ENCODE results near the gene TRMT61B.

The TRMT61B gene

DNA sequence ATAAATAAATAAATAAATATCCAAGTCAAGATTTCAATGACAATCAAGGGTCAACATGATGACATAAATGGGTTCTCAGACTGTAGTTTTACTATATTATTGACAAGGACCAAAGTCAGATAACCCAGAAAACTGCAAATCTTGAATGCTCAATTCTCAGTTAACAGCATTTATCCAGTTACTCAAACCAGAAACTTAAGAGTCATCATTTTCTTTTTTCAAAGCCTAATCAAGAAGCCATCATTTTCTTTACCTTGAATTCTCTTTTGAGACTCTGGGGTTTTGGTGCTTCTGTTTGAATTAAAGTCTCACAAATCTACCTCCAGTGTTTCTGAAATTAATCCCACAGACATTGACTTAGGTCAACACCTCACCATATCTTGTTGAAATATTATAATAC is 14.1 kb downstream of the TRMT61B start:
- Histone ChIP-seq H3K27me3 (ENCODE audit: control insufficient read depth, insufficient read depth, low read length) (no peaks in the 10 kb centered on the region), H3K9me3 (ENCODE audit: control insufficient read depth, insufficient read depth, low read depth, low read length) (no peaks in the 10 kb centered on the region), H3K36me3 (ENCODE audit: control insufficient read depth, insufficient read depth, low read length) (peaks cover 29% of the 10 kb centered on the region), H3K4me3 (ENCODE audit: low read depth, low read length) (no peak overlapping the region), H3K4me1 (ENCODE audit: control insufficient read depth, insufficient read depth, low read length) (no peaks in the 10 kb centered on the region), H3K27ac (ENCODE audit: low read depth, low read length) (no peak overlapping the region), H3K9ac (ENCODE audit: low read length) (no peak overlapping the region)

DNA sequence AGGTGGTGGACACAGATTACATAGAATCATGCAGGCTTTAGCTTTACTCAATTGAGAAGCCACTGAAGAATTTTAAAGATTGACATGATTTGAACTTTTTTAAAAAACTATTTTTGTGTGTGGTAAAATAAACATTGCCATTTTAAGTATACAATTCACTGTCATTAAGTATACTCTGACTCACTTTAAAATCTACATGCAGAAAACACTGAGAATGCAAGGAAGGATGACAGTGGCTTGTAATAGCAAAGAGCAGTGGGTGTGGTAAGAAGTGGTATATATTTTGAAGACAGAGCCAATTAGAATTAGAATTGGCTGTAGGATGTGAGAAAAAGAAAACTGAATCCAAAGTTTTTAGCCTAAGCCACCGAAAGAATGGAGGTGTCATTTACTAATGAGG is 14.9 kb downstream of the TRMT61B start:
- Histone ChIP-seq H3K4me1 (ENCODE audit: control insufficient read depth, insufficient read depth, low read length) (no peaks in the 10 kb centered on the region), H3K9ac (ENCODE audit: low read length) (no peak overlapping the region), H3K9me3 (ENCODE audit: control insufficient read depth, insufficient read depth, low read depth, low read length) (no peaks in the 10 kb centered on the region), H3K27me3 (ENCODE audit: control insufficient read depth, insufficient read depth, low read length) (no peaks in the 10 kb centered on the region), H3K27ac (ENCODE audit: low read depth, low read length) (no peak overlapping the region), H3K4me3 (ENCODE audit: low read depth, low read length) (no peak overlapping the region), H3K36me3 (ENCODE audit: control insufficient read depth, insufficient read depth, low read length) (peaks cover 22% of the 10 kb centered on the region)

DNA sequence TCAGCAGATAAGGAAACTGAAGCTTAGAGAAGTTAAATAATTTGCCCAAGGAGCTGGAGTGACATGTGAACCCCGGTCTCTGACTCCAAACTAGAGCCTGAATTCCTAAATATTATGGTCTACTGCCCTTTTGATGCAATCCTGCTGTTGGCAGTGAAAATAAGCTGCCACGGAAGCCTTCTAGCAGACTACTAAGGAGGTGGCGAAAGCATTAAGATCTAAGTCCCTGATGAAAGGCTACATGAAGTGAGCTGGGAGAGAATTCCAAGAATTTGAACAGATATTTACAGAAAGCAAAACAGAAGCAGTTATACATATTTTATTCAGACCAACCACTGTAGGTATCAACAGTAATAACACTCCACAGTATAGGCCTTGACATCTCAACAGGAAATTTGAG is 28.1 kb downstream of the TRMT61B start:
- no peak overlapping the region for H3K4me3 ChIP-seq (ENCODE audit: low read depth, low read length)
- no peaks in the 10 kb centered on the region for H3K36me3 ChIP-seq (ENCODE audit: control insufficient read depth, insufficient read depth, low read length)
- no peak overlapping the region for H3K9ac ChIP-seq (ENCODE audit: low read length)
- H3K27me3 ChIP-seq (ENCODE audit: control insufficient read depth, insufficient read depth, low read length) = no peaks in the 10 kb centered on the region
- no peaks in the 10 kb centered on the region for H3K9me3 ChIP-seq (ENCODE audit: control insufficient read depth, insufficient read depth, low read depth, low read length)
- H3K27ac ChIP-seq (ENCODE audit: low read depth, low read length) = no peak overlapping the region
- no peaks in the 10 kb centered on the region for H3K4me1 ChIP-seq (ENCODE audit: control insufficient read depth, insufficient read depth, low read length)

DNA sequence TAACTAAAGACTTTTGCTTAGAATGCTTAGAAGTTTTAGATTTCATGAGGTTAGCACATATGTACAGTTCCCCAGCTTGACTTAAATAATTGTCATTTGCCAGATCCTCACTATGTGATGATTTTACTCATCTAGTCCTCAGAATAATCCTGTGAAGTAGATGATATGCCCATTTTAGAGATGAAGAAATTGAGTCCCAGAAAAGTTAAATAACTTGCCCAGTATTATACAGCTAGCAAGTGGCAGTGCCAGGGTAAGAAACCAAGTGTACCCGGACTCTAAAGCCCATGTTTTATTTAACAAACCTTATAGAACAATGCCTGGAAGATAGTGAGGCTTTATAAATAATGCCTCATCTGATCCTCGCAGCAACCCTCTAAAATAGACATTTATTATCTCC is 31.1 kb downstream of the TRMT61B start:
- Histone ChIP-seq H3K27me3 (ENCODE audit: control insufficient read depth, insufficient read depth, low read length) (no peaks in the 10 kb centered on the region), H3K4me3 (ENCODE audit: low read depth, low read length) (no peak overlapping the region), H3K36me3 (ENCODE audit: control insufficient read depth, insufficient read depth, low read length) (no peaks in the 10 kb centered on the region), H3K9me3 (ENCODE audit: control insufficient read depth, insufficient read depth, low read depth, low read length) (no peaks in the 10 kb centered on the region), H3K27ac (ENCODE audit: low read depth, low read length) (no peak overlapping the region), H3K4me1 (ENCODE audit: control insufficient read depth, insufficient read depth, low read length) (no peaks in the 10 kb centered on the region), H3K9ac (ENCODE audit: low read length) (no peak overlapping the region)

DNA sequence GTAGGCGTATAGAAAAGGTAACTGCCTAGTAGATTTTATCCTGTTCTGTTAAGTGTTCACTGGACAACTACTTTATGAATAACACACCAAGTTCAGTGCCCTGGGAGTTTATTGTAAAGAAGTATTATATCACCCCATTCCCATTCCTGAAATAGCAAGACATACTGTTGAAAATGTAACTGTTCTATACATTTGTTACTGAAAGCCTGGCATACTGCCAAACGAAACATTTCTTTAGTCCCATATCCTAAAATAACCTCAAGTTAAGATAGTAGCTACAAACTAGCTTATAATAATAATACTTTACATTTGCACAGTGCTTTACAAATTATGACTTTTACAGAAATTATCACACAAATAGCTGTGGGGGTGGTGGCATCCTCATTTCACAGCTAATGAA is 34.3 kb downstream of the TRMT61B start:
- H3K27ac ChIP-seq (ENCODE audit: low read depth, low read length) = no peak overlapping the region
- H3K4me1 ChIP-seq (ENCODE audit: control insufficient read depth, insufficient read depth, low read length) = no peaks in the 10 kb centered on the region
- H3K9me3 ChIP-seq (ENCODE audit: control insufficient read depth, insufficient read depth, low read depth, low read length) = no peaks in the 10 kb centered on the region
- no peaks in the 10 kb centered on the region for H3K27me3 ChIP-seq (ENCODE audit: control insufficient read depth, insufficient read depth, low read length)
- H3K9ac ChIP-seq (ENCODE audit: low read length) = no peak overlapping the region
- H3K4me3 ChIP-seq (ENCODE audit: low read depth, low read length) = no peak overlapping the region
- H3K36me3 ChIP-seq (ENCODE audit: control insufficient read depth, insufficient read depth, low read length) = no peaks in the 10 kb centered on the region

DNA sequence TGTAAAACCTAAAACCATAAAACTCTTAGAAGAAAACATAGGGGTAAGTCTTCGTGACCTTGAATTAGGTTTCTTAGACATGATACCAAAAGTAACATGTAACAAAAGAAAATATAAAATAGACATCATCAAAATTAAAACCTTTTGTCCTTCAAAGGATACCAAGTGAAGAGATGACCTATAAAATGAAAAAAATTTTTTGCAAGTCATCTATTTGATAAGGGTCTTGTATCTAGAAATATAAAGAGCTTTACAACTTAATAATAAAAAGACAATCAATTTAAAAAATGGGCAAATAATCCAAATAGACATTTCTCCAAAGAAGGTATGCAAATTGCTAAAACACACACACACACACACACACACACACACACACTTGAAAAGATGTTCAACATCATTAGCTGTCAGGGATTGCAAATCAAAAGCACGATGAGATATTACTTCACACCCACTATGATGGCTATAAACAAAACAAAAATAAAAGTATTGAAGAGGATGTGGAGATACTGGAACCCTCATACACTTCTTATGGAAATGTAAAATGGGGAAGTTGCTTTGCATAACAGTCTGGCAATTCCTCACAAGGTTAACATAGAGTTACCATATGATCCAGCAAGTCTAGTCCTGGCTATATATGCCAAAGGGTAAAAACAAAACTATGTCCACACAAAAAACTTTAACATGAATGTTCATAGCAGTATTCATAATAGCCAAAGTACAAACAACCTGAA is 36.2 kb downstream of the TRMT61B start:
- Histone ChIP-seq H3K9ac (ENCODE audit: low read length) (no peak overlapping the region), H3K4me1 (ENCODE audit: control insufficient read depth, insufficient read depth, low read length) (no peaks in the 10 kb centered on the region), H3K27ac (ENCODE audit: low read depth, low read length) (no peak overlapping the region), H3K27me3 (ENCODE audit: control insufficient read depth, insufficient read depth, low read length) (no peaks in the 10 kb centered on the region), H3K4me3 (ENCODE audit: low read depth, low read length) (no peak overlapping the region), H3K36me3 (ENCODE audit: control insufficient read depth, insufficient read depth, low read length) (no peaks in the 10 kb centered on the region), H3K9me3 (ENCODE audit: control insufficient read depth, insufficient read depth, low read depth, low read length) (no peaks in the 10 kb centered on the region)

DNA sequence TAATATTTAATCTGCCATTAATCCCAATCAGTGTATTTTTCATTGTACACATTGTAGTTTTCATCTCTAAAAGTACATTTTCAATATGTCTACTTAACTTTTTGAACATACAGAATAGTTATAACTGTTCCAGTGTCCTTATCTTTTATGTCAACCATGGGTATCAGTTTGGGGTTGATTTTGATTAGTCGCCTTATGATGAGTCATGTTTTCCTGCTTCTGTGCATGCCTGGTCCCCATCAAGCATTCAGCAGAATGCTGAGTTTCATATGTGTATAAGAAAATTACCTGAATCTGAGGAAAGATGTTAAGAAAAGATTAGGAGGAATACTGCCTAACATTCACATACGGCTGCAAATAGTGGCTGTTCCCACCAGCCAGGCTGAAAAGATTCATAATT is 41.7 kb downstream of the TRMT61B start:
- no peak overlapping the region for H3K27ac ChIP-seq (ENCODE audit: low read depth, low read length)
- no peak overlapping the region for H3K4me3 ChIP-seq (ENCODE audit: low read depth, low read length)
- no peaks in the 10 kb centered on the region for H3K36me3 ChIP-seq (ENCODE audit: control insufficient read depth, insufficient read depth, low read length)
- H3K4me1 ChIP-seq (ENCODE audit: control insufficient read depth, insufficient read depth, low read length) = no peaks in the 10 kb centered on the region
- H3K9me3 ChIP-seq (ENCODE audit: control insufficient read depth, insufficient read depth, low read depth, low read length) = no peaks in the 10 kb centered on the region
- H3K27me3 ChIP-seq (ENCODE audit: control insufficient read depth, insufficient read depth, low read length) = no peaks in the 10 kb centered on the region
- H3K9ac ChIP-seq (ENCODE audit: low read length) = no peak overlapping the region

DNA sequence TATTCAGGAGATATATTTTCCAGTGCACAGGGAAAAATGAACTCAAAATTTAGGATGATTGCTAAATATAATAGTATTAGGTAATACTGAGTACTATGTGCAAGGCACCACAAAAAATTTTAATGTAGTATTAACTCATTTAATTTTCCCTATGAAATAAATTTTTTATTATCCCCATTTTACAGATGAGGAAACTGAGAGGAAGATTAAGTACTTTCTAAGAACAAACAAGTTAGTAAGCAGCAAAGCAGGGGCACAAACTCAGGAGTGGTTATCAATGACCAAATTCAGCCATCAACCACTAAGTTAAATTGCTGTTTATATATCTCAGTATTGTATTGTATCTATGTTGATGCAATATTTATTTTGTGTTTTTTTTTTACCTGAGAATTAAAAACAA is 45.2 kb downstream of the TRMT61B start:
- Histone ChIP-seq H3K27ac (ENCODE audit: low read depth, low read length) (no peak overlapping the region), H3K36me3 (ENCODE audit: control insufficient read depth, insufficient read depth, low read length) (no peaks in the 10 kb centered on the region), H3K27me3 (ENCODE audit: control insufficient read depth, insufficient read depth, low read length) (no peaks in the 10 kb centered on the region), H3K9me3 (ENCODE audit: control insufficient read depth, insufficient read depth, low read depth, low read length) (no peaks in the 10 kb centered on the region), H3K4me3 (ENCODE audit: low read depth, low read length) (no peak overlapping the region), H3K4me1 (ENCODE audit: control insufficient read depth, insufficient read depth, low read length) (no peaks in the 10 kb centered on the region), H3K9ac (ENCODE audit: low read length) (no peak overlapping the region)

DNA sequence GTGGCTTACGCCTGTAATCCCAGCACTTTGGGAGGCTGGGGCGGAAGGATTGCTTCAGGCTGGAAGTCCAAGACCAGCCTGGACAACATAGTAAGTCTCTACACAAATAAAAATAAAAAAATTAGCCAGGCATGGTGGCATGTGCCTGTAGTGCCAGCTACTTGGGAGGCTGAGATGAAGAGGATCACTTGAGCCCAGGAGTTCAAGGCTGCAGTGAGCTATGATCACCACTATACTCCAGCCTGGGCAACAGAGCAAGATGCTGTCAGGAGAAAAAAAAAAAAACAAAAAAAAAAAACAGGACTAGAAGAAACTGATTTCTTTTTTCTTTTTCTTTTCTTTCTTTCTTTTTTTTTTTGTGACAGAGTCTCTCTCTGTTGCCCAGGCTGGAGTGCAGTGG is 45.9 kb downstream of the TRMT61B start:
- no peak overlapping the region for H3K9ac ChIP-seq (ENCODE audit: low read length)
- H3K4me3 ChIP-seq (ENCODE audit: low read depth, low read length) = no peak overlapping the region
- H3K9me3 ChIP-seq (ENCODE audit: control insufficient read depth, insufficient read depth, low read depth, low read length) = no peaks in the 10 kb centered on the region

DNA sequence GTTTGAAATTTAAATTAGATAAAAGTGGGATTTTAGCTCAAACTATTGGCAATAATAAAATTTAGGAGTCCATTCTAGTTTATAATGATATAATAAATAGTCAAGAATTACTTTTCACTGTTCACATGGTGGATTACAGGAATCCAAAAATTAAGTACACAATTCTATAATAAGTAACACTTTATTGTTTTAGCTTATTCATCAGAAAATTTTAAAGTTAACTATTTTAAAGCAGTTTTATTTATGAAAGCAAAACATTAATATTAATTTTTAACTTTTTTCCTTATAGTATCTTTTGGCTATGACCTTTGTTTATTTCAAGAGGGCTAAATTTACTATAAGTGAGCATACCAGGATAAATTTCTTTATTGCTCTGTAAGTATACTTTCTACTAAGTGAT is 48.1 kb downstream of the TRMT61B start:
- H3K27me3 ChIP-seq (ENCODE audit: control insufficient read depth, insufficient read depth, low read length) = no peaks in the 10 kb centered on the region
- no peak overlapping the region for H3K9ac ChIP-seq (ENCODE audit: low read length)
- H3K4me3 ChIP-seq (ENCODE audit: low read depth, low read length) = no peak overlapping the region
- no peaks in the 10 kb centered on the region for H3K9me3 ChIP-seq (ENCODE audit: control insufficient read depth, insufficient read depth, low read depth, low read length)
- H3K4me1 ChIP-seq (ENCODE audit: control insufficient read depth, insufficient read depth, low read length) = no peaks in the 10 kb centered on the region
- H3K27ac ChIP-seq (ENCODE audit: low read depth, low read length) = no peak overlapping the region
- no peaks in the 10 kb centered on the region for H3K36me3 ChIP-seq (ENCODE audit: control insufficient read depth, insufficient read depth, low read length)

More for the DNA sequence above, 45.9 kb downstream of the TRMT61B start:
- Histone ChIP-seq H3K4me1 (ENCODE audit: control insufficient read depth, insufficient read depth, low read length) (no peaks in the 10 kb centered on the region), H3K27me3 (ENCODE audit: control insufficient read depth, insufficient read depth, low read length) (no peaks in the 10 kb centered on the region), H3K36me3 (ENCODE audit: control insufficient read depth, insufficient read depth, low read length) (no peaks in the 10 kb centered on the region), H3K27ac (ENCODE audit: low read depth, low read length) (no peak overlapping the region)

DNA sequence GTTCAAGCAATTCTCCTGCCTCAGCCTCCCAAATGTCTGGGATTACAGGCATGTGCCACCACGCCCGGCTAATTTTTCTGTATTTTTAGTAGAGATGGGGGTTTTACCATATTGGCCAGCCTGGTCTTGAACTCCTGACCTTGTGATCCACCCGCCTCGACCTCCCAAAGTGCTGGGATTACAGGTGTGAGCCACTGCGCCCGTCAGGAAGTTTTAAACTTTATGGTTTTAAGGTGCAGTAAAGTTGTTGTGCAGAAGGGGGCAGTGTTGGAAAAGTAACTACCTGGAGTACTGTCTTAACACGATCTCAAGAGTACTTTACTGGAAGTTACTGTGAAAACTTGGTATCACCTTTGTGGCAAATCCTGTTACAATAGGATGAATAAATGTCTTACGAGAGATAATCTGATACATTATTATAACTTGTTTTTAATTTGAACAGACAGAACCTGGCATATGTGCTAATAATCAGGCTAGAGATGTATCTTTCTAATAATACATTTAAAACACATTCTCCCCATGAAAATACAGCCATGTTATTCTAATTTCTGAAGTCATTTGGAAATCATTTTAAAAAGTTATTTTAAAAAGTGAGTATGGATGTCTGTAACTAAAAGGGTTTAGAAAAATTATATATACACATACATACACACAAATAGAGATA is 48.7 kb downstream of the TRMT61B start:
- Histone ChIP-seq H3K4me3 (ENCODE audit: low read depth, low read length) (no peak overlapping the region), H3K27ac (ENCODE audit: low read depth, low read length) (no peak overlapping the region)

More for the DNA sequence above, 48.7 kb downstream of the TRMT61B start:
- Histone ChIP-seq H3K27me3 (ENCODE audit: control insufficient read depth, insufficient read depth, low read length) (no peaks in the 10 kb centered on the region), H3K4me1 (ENCODE audit: control insufficient read depth, insufficient read depth, low read length) (no peaks in the 10 kb centered on the region), H3K9me3 (ENCODE audit: control insufficient read depth, insufficient read depth, low read depth, low read length) (no peaks in the 10 kb centered on the region), H3K9ac (ENCODE audit: low read length) (no peak overlapping the region), H3K36me3 (ENCODE audit: control insufficient read depth, insufficient read depth, low read length) (no peaks in the 10 kb centered on the region)
